GM12878 (cell line): Measurements from ENCODE around the gene SPI1.

Experiments used
- BACH1 ChIP-seq: fragments of 450-650 bp; IDR thresholded peaks from 2 replicates; pipeline ENCODE4 v1.6.1; 2017; ENCODE audit warnings: mild to moderate bottlenecking, borderline replicate concordance
- CTCF ChIP-seq, 3 experiments: IDR thresholded peaks in 2 of 3; conservative IDR thresholded peaks in 1 of 3; 2 replicates each; pipeline ENCODE4 v1.5.1; 2011; ENCODE audit warnings: low read depth in 3 of 3, low read length in 3 of 3, mild to moderate bottlenecking in 3 of 3, control low read depth in 2 of 3, moderate library complexity in 2 of 3, inconsistent platforms in 1 of 3, mixed read lengths in 1 of 3; ENCODE audit not compliant: control insufficient read depth in 2 of 3, insufficient read depth in 1 of 3; ENCODE audit errors: extremely low read depth in 1 of 3
- SIX5 ChIP-seq: IDR thresholded peaks from 2 replicates; pipeline ENCODE4 v1.6.1; 2011; ENCODE audit warnings: mild to moderate bottlenecking, low read depth, low read length, moderate library complexity; ENCODE audit not compliant: severe bottlenecking
- STAT3 ChIP-seq: IDR thresholded peaks from 2 replicates; pipeline ENCODE4 v1.6.1; 2011; ENCODE audit warnings: low read depth, low read length, improper control_type of control experiment
- TAF1 ChIP-seq: IDR thresholded peaks from 2 replicates; pipeline ENCODE4 v1.6.1; 2011; ENCODE audit warnings: mild to moderate bottlenecking, low read depth, low read length, borderline replicate concordance

GRCh38 chr11:47390422-47390760 is 12.0 kb upstream of the SPI1 start:
- TF ChIP-seq BACH1 = no peak
- TF ChIP-seq TAF1 = no peak
- no peak for TF ChIP-seq CTCF (IDR thresholded peaks at IDR 0.05 in 2 of 3, conservative IDR thresholded peaks at IDR 0.05 in 1 of 3; ENCODE audit: control insufficient read depth in 2 of 3, extremely low read depth in 1 of 3, insufficient read depth in 1 of 3, low read depth in 3 of 3, low read length in 3 of 3)
- no peak for TF ChIP-seq SIX5
- TF ChIP-seq STAT3 = no peak
